Duodenal mucosa (tissue), 2 donors: ENCODE data around the gene DLST.

ENCODE experiments used
- H3K27ac ChIP-seq: one replicate; pipeline ENCODE4 v1.7.0; 2013; ENCODE audit warnings: low read depth, low read length
- H3K27me3 ChIP-seq, 2 donors: one replicate each; pipeline ENCODE4 v1.7.0; 2013; ENCODE audit warnings: low read length in 2 of 2, control low read depth in 1 of 2; ENCODE audit not compliant: insufficient read depth in 2 of 2, control insufficient read depth in 1 of 2
- H3K36me3 ChIP-seq, 2 donors: one replicate each; pipeline ENCODE4 v1.7.0; 2013; ENCODE audit warnings: low read length in 2 of 2, control low read depth in 1 of 2; ENCODE audit not compliant: insufficient read depth in 2 of 2, control insufficient read depth in 1 of 2
- H3K4me1 ChIP-seq, 2 donors: one replicate each; pipeline ENCODE4 v1.7.0; 2013; ENCODE audit warnings: low read length in 2 of 2, control low read depth in 1 of 2; ENCODE audit not compliant: insufficient read depth in 2 of 2, control insufficient read depth in 1 of 2
- H3K4me3 ChIP-seq, 2 donors: one replicate each; pipeline ENCODE4 v1.7.0; 2013; ENCODE audit warnings: low read length in 2 of 2, low read depth in 1 of 2
- H3K9ac ChIP-seq, 2 donors: one replicate each; pipeline ENCODE4 v1.7.0; 2013; ENCODE audit warnings: low read length in 2 of 2, low read depth in 1 of 2
- H3K9me3 ChIP-seq, 2 donors: one replicate each; pipeline ENCODE4 v1.7.0; 2013; ENCODE audit warnings: low read length in 2 of 2, control low read depth in 1 of 2; ENCODE audit not compliant: control insufficient read depth in 1 of 2

DLST gene

DNA sequence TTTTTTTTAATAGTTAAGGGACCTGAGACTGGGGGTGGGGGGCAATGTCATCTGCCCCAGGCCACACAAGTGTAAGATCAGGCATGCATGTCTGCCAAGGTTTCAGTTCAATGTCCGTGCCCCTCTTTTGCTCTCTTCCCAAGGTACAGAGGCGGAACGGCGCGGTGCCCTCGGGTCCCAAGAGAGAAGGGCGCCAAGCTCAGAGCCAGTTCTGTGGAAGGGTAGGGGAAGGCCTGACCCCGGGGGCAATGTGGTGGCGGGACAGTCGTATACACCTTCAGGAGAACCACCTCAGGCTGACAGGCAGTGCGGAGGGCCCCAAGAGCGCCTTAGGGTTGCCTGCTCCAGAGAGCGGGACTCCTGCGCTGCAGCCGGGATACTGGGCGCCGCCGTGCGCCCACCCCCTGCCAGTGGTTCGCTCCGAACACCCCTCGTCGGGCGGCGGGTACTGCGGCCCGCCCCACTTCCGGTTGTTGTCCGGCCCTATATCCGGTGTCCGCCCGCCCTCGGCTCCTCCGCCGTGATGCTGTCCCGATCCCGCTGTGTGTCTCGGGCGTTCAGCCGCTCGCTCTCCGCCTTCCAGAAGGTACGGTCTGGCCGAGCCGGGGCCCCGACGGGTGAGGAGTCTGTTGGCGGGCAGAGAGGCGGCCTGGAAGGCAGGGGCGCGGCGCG lies at the start of gene DLST:
Gene DLST (plus strand): TSS at position 486 of the 672 bp plus-strand sequence. CDS start 38 bp downstream, at position 524.
- Histone ChIP-seq H3K9ac (peak within 1 kb of the TSS; percentile 83 to 96), H3K4me1 (peaks cover 46 to 48% of the 10 kb centered on the region in 2 donors), H3K9me3 (no peaks in the 10 kb centered on the region), H3K4me3 (peak within 1 kb of the TSS; percentile 83 to 92), H3K36me3 (peaks cover 9 to 20% of the 10 kb centered on the region in 2 donors), H3K27ac (peak within 1 kb of the TSS; percentile 96), H3K27me3 (no peaks in the 10 kb centered on the region)

DNA sequence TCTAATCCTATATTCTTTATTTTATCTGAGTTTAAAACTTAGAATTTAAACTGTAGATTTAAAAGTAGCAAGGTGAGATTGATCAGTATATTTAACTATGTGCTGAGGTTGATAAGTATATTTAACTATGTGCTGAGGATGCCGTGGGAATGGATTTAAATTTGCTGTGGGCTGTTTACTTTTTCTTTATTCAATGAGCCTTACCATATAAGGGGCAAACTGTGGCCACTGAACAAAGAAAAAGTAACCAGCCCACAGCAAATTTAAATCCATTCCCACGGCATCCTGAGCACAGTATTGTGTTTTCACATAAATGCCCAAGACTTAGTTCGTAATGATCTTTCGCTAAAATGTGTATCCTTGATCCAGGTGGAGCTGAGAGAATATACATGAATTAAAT lies 48.9 kb upstream of the DLST start:
- Histone ChIP-seq H3K36me3 (peaks cover 11 to 30% of the 10 kb centered on the region in 2 donors), H3K9me3 (no peaks in the 10 kb centered on the region), H3K27ac (no peak overlapping the region)

DNA sequence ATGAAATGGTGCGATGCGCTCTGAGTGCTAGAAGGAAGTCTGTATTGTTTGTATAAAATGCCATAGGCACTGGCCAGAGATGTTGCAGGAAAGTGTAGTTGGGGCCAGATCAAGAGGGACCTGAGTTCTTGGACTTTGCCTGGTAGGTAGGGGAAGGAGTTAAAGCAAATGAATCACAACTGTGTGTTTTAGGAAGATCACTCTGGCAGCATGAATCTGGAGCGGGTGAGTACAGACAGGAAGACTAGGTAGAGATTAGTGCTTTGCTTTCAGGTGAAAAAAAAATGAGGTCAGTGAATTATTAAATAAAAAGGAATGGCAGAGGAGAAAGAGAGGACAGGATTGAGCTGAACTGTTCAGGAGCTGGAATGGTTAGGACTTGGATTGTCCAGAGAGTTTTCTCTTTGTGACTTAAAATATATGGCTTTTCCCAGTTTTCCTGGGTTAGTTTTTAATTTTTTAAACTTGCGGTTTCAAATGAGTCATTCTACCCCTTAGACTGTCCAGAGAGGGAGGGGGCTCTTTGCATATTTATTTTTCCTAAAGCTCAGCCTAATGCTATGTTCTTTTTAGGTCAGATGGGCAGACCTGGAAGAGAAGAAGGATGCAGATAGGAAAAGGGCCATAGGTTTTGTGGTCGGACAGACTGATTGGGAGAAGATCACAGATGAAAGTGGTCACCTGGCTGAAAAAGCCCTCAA lies 46.9 kb upstream of the DLST start:
- Histone ChIP-seq H3K9ac (no peak overlapping the region), H3K4me3 (no peak overlapping the region), H3K9me3 (no peaks in the 10 kb centered on the region), H3K4me1 (peaks cover 0 to 15% of the 10 kb centered on the region in 2 donors), H3K27me3 (no peaks in the 10 kb centered on the region), H3K36me3 (peaks cover 0 to 19% of the 10 kb centered on the region in 2 donors), H3K27ac (no peak overlapping the region)

More for the DNA sequence above, 48.9 kb upstream of the DLST start:
- Histone ChIP-seq H3K27me3 (no peaks in the 10 kb centered on the region), H3K4me3 (no peak overlapping the region), H3K4me1 (peaks cover 0 to 13% of the 10 kb centered on the region in 2 donors), H3K9ac (no peak overlapping the region)

DNA sequence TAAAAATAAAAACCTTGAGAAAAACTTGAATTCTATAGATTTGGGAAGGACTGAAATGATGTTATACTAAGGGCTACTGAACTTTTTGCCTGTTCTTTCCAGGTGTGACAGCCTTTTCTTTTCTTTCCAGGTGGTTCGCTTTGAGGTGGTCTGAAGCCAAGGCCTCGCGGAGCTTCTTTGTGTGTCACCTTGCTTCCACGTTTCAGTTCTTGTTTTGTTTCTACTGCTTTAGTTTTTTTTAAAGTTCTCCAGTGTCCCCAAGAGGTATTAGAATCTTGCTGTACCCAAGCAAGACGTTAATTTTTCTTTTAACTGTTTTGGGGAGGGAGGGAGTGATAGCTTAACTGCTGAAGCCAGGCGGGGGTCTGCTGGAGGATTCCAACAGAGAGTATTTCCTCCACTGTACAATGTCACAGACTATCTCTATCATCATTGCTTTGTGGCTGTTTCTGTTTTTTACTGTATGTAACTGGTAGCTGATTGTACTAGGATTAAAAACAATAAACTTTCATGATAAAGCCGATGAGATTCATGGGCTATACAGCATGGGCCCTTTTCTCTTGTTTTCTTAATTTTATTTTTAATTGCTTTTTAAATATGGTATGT lies 46.0 kb upstream of the DLST start:
- H3K4me3 ChIP-seq, result no peak overlapping the region
- no peak overlapping the region for H3K27ac ChIP-seq
- H3K36me3 ChIP-seq, result peaks cover 0 to 10% of the 10 kb centered on the region in 2 donors

DNA sequence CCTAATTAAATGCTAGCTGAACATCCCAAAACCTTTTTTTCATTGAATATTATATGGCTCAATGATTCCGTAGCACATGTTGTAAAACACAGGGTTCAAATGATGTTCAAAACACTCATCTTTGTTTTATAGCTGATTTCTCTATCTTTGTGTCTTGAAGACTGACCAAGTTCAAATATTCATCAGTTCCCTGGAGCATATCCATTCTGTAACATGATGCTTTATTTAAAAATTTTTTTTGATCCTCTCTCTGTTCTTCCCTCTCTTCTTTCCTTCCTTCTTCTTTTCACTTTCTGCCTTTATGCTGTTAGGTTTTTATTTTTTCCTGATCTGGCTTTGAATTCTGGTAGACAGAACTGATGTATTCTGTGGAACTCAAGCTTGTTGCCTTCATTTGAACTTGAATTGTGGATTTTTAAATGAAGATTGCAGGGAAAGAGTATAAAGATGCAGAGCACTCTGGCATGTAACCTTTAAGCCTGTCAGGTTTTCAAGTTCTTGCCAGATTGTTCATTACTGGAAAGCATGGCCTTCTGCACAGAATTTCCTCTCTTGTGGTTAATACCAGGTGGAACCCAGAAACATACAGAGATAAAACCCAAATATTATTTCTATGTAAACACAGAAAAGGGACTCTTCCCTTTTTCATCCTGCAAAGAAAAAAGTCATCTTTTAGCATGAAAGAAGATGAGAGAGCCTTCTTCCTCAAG lies 45.3 kb upstream of the DLST start:
- H3K36me3 ChIP-seq, result peaks cover 0 to 3% of the 10 kb centered on the region in 2 donors
- no peak overlapping the region for H3K27ac ChIP-seq

More for the DNA sequence above, 46.0 kb upstream of the DLST start:
- Histone ChIP-seq H3K27me3 (no peaks in the 10 kb centered on the region), H3K9me3 (no peaks in the 10 kb centered on the region), H3K4me1 (peaks cover 0 to 15% of the 10 kb centered on the region in 2 donors), H3K9ac (no peak overlapping the region)

DNA sequence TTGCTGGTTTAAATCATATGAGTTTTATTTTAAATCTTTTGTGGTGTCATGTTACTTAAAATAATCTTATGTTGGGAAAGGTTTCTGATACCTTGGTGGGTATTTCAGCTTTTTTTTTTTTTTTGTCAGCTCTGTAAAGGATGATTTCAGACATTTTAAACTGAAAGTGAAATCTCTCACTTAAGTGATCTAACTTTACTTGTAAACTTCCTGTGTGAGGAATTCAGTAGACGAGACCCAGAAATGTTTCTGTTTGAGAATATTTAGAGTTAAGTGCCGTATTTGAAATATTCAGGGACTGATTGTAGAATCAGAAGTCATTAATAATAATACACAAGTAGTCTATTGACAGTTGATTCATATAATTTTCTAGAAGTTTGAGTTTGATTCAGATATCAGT lies 43.5 kb upstream of the DLST start:
- Histone ChIP-seq H3K36me3 (no peaks in the 10 kb centered on the region), H3K27ac (peak overlapping the region; percentile 15), H3K9me3 (no peaks in the 10 kb centered on the region), H3K4me3 (no peak overlapping the region), H3K9ac (no peak overlapping the region), H3K4me1 (peaks cover 4 to 15% of the 10 kb centered on the region in 2 donors), H3K27me3 (no peaks in the 10 kb centered on the region)

More for the DNA sequence above, 45.3 kb upstream of the DLST start:
- Histone ChIP-seq H3K9me3 (no peaks in the 10 kb centered on the region), H3K27me3 (no peaks in the 10 kb centered on the region), H3K9ac (no peak overlapping the region), H3K4me1 (peaks cover 4 to 15% of the 10 kb centered on the region in 2 donors), H3K4me3 (no peak overlapping the region)

DNA sequence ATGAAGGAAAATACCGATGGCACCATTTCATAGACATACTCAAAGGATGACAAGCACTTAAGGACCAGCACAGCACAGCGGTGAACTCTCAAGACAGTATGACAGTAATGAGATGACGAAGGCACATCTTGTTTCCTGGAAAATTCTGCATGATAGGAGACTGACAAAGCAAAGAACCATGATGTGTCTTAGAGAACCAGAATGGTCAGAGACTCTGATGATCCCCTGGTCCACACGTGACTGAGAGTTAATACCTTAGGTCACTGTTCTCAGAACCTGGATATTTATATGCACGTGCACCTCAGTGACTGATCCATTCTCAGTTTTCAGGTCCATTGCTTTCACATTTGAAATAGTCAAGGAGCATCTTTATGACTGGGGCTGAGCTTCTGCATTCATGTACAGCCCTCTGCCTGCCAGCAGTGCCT lies 41.1 kb upstream of the DLST start:
- no peak overlapping the region for H3K27ac ChIP-seq

DNA sequence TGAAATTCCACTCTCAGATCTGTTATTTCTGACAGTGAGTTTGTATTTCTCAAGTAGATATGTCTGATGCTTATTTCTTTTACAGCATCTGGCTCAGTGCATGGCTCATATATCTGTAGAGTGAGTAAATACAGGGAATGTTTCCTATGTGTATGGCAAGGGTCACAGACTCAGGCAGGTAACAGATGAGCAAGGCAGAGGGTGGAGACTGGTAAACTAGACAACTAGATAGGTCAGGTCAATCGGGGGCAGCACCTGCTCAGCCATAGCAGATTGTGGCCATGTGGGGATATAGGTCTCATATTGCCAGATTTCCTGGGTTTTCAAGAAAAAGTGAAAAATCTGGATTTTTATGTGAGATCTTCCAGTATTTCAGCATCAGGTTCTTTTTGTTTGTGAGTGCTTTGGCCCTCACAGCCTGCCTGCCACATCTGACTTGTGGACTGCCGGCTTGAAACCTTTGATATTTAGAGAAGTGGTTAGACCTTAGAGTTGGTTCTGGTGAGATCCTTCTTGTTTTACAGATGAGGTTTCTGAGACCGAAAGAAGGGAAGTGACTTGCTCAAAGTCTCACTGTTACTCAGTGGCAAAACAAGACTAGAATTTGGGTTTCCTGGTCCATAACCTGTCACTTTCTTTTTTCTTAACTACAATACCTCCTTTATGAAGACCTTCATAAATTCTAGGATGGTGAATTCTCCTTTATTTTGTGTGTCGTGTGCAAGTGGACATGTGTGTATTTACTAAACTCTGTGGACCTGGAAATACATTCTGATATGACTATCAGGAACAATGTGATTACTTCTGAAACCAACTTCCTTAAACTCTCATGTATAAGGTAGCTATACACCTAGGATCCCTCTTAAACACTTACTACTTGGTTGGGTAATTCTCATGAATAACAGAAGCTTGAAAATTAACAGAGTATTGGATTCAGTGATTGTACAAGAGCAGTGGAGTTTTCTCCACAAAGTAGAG lies 40.2 kb upstream of the DLST start:
- Histone ChIP-seq H3K9ac (no peak overlapping the region), H3K4me1 (peaks cover 4 to 11% of the 10 kb centered on the region in 2 donors), H3K27ac (no peak overlapping the region)

More for the DNA sequence above, 41.1 kb upstream of the DLST start:
- H3K27me3 ChIP-seq, result no peaks in the 10 kb centered on the region
- H3K9ac ChIP-seq, result no peak overlapping the region
- no peak overlapping the region for H3K4me3 ChIP-seq
- peaks cover 4 to 15% of the 10 kb centered on the region in 2 donors for H3K4me1 ChIP-seq
- H3K9me3 ChIP-seq, result no peaks in the 10 kb centered on the region
- no peaks in the 10 kb centered on the region for H3K36me3 ChIP-seq

DNA sequence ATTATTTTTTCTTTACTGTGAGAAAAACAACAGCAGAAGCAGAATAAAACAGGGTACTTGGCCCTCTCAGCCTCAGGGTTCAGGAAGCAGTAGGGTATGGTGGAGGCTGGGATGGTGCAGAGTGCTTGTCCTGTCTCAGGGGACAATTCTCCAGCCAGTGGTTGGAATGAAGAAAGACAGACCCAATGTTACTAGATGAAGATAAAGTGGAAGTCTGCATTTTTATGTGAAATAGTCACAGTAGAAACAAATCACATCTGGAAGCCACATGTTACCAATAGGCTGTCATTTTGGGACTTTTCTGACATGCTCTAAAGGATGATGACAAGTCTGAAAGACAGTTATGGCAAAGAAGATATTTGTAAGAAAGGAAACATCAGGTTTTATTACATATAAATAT lies 38.1 kb upstream of the DLST start:
- H3K4me1 ChIP-seq, result peaks cover 0 to 4% of the 10 kb centered on the region in 2 donors
- H3K27me3 ChIP-seq, result no peaks in the 10 kb centered on the region
- H3K9me3 ChIP-seq, result no peaks in the 10 kb centered on the region
- no peak overlapping the region for H3K9ac ChIP-seq
- no peak overlapping the region for H3K27ac ChIP-seq
- H3K36me3 ChIP-seq, result no peaks in the 10 kb centered on the region
- H3K4me3 ChIP-seq, result no peak overlapping the region

More for the DNA sequence above, 40.2 kb upstream of the DLST start:
- Histone ChIP-seq H3K9me3 (no peaks in the 10 kb centered on the region), H3K4me3 (no peak overlapping the region), H3K36me3 (no peaks in the 10 kb centered on the region), H3K27me3 (no peaks in the 10 kb centered on the region)
